HFFc6 (cell line): ENCODE results near the gene LMCD1. TPM values are rescaled to one million over a fixed set of nuclear protein-coding genes. Genes with fewer than 3 reads are reported as not detected.

Experiments used
- DNase-seq: peaks from one replicate; pipeline ENCODE4 v3.0.0-alpha.2; 2018
- H3K27ac Mint-ChIP-seq: 2 replicates; pipeline ENCODE4 v1.8.0; 2020; ENCODE audit warnings: mild to moderate bottlenecking, mixed read lengths
- H3K27me3 Mint-ChIP-seq: 2 replicates; pipeline ENCODE4 v1.8.0; 2021; ENCODE audit warnings: mild to moderate bottlenecking, moderate library complexity, mixed read lengths; ENCODE audit not compliant: insufficient read depth
- H3K36me3 Mint-ChIP-seq: 2 replicates; pipeline ENCODE4 v1.8.0; 2021; ENCODE audit warnings: low read depth, mixed read lengths
- H3K4me1 Mint-ChIP-seq: 2 replicates; pipeline ENCODE4 v1.8.0; 2020; ENCODE audit warnings: low read depth, mixed read lengths
- H3K4me3 Mint-ChIP-seq: 2 replicates; pipeline ENCODE4 v1.8.0; 2020; ENCODE audit warnings: mild to moderate bottlenecking, moderate library complexity, mixed read lengths
- H3K9me3 Mint-ChIP-seq: 2 replicates; pipeline ENCODE4 v1.8.0; 2020; ENCODE audit warnings: mild to moderate bottlenecking, mixed read lengths
- CTCF ChIP-seq: fragments of 200-600 bp; sonication (generic); IDR thresholded peaks from 2 replicates; pipeline ENCODE4 v1.5.0; 2021; ENCODE audit warnings: antibody characterized with exemption, mild to moderate bottlenecking
- total RNA-seq, 6 experiments: library from RNA; stranded (reverse); fragmentation: NEBNext Ultra II Directional; extraction: Animal tissue kit (Norgen Biotek cat#: 25700); gene quantifications; 2 replicates in 1 of 6; 3 replicates in 5 of 6; pipeline ENCODE4 v1.2.3, GENCODE V29; 2021

LMCD1 gene
- total RNA-seq, 6 experiments from 2014 or later, result 20.1 to 50.6 (median 23.3) TPM

- no peak for TF ChIP-seq CTCF
- no peak overlapping the region for H3K27ac Mint-ChIP-seq
- no peaks in the 10 kb centered on the region for H3K9me3 Mint-ChIP-seq
- DNase-seq, result no peak
- peaks cover 10% of the 10 kb centered on the region for H3K27me3 Mint-ChIP-seq
- no peak overlapping the region for H3K4me3 Mint-ChIP-seq
- H3K4me1 Mint-ChIP-seq, result peaks cover 33% of the 10 kb centered on the region
- H3K36me3 Mint-ChIP-seq, result no peaks in the 10 kb centered on the region
Observed at GRCh38 chr3:8581806-8582445, 80.3 kb downstream of the LMCD1 start.

DNA sequence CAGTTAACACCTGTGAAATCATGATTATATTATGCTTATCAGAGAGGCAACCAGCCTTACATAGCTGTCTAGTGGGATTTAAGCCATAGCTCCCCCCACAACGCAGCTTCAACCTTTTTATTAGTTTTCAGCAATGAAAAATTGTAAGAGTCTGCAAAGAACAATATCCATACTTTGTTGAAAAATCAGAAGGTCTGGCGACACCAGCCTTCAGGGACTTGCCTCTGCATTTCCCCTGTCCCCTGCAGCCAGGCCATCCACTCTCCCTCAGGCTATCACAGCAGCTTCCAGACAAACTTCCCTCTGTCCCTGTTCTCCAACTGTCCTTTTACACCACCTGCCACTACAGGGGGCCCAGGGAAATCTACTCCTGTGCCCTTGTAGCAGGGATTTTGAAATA is 83.0 kb downstream of the LMCD1 start:
- Mint-ChIP-seq H3K9me3 (no peaks in the 10 kb centered on the region), H3K4me1 (peaks cover 9% of the 10 kb centered on the region), H3K27ac (no peak overlapping the region), H3K36me3 (no peaks in the 10 kb centered on the region), H3K4me3 (no peak overlapping the region), H3K27me3 (peaks cover 13% of the 10 kb centered on the region)
- DNase-seq, result no peak
- no peak for TF ChIP-seq CTCF

DNA sequence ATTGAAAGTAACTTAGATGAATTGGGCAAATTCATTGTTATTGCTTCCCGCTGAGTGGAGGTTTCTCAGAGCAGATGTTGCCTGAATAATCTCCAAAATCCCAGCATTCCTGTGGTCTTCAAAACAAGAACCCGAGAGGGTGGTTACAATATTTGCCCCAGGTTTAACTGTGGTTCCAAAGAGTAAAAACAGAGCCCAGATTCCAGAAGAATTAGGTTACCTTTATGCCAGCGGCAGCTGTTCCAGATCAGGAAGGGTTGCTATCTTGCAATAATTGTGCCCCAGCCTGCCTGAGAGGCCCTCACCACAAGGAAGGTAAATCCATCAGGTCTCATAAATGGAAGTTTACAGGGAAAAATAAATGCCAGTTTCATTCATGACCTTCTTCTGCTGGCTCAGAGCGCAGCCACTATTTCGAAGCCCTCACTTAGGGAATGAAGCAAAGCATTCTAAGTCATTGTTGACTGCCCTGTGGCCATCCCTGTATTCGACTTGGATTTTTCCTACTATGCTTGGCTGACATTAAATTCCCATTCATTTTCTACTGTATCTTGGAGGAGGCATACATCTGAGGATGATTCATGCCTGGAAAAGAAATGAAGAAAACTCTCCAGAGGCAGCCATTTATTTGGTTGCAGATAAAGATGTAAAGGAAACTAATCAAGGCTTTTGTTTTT is 88.4 kb downstream of the LMCD1 start:
- H3K4me3 Mint-ChIP-seq, result no peak overlapping the region
- DNase-seq, result peak; percentile 24
- H3K27me3 Mint-ChIP-seq, result peaks cover 13% of the 10 kb centered on the region
- no peaks in the 10 kb centered on the region for H3K9me3 Mint-ChIP-seq
- no peak overlapping the region for H3K27ac Mint-ChIP-seq
- H3K4me1 Mint-ChIP-seq, result peaks cover 21% of the 10 kb centered on the region
- no peaks in the 10 kb centered on the region for H3K36me3 Mint-ChIP-seq
- TF ChIP-seq CTCF, result no peak

DNA sequence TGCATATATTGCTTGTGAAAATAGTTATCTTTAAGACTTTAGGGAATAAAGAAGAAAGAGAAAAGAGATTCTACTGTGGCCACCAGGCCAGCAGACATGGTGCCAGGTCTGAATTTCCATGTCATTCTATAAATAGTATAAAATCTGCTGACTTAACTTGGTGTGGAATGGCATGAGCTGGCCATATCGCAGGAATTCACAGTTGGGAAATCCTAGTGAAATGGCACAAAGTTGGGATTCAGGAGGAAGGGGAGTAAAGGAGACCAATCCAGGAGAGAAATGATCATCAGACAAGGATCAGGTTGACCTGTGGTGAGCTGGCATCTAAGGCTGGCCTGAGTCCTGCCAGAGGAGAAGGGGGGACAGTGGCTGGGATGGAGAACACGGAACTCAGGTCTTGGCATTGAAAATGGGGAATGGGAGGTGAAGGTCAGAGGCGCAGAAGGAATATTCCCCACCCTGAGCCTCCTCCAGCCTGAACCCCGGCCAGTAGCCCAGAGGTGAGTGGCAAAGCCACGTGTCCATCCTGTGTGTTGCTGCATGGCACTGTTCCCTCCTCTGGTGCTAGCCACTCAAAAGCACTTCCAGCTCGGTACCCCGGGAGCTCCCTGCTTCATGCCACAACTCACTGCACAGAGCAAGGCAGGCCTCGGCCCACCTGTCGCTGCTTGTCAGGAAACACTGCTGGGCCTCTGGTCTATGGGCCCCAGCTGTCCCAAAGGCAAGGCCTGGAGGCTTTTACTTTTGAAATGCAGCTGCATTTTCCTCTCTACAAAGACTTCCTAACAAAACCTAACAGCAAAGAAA is 91.6 kb downstream of the LMCD1 start:
- no peak overlapping the region for H3K4me3 Mint-ChIP-seq
- H3K27me3 Mint-ChIP-seq, result peaks cover 11% of the 10 kb centered on the region
- no peak overlapping the region for H3K27ac Mint-ChIP-seq
- no peaks in the 10 kb centered on the region for H3K36me3 Mint-ChIP-seq
- peaks cover 21% of the 10 kb centered on the region for H3K4me1 Mint-ChIP-seq
- TF ChIP-seq CTCF, result no peak
- DNase-seq, result no peak
- no peaks in the 10 kb centered on the region for H3K9me3 Mint-ChIP-seq

- Mint-ChIP-seq H3K4me1 (peaks cover 11% of the 10 kb centered on the region), H3K27ac (no peak overlapping the region), H3K27me3 (peaks cover 14% of the 10 kb centered on the region), H3K36me3 (no peaks in the 10 kb centered on the region), H3K4me3 (no peak overlapping the region), H3K9me3 (no peaks in the 10 kb centered on the region)
- no peak for DNase-seq
- TF ChIP-seq CTCF, result no peak
Observed at GRCh38 chr3:8595252-8595651, 93.6 kb downstream of the LMCD1 start.
